ENCODE data around the gene CROCC. TPM values are rescaled to one million over a fixed set of nuclear protein-coding genes. Genes with fewer than 3 reads are reported as not detected.
"Not testable (repeated sequence)": the region's sequence is repeated elsewhere in the genome, so short reads cannot be mapped to it uniquely, and the experiment has no call there.

Gene CROCC
- 21.0 TPM for total RNA-seq
- long read RNA-seq, partial matches to known transcripts = 38 of 67 reads
- long read RNA-seq, other reads (novel, unspliced or antisense) = 29 of 67 reads

GRCh38 chr1:16921391-16922185, at the start of gene CROCC:
CROCC (plus strand) TSS chr1:16921931; CDS start chr1:16922019, 88 bp downstream.
- Histone ChIP-seq H3K27ac (no peak within 1 kb of the TSS), H3K9me3 (no peaks in the 10 kb centered on the region), H3K36me3 (no peaks in the 10 kb centered on the region), H3K4me1 (peaks cover 6% of the 10 kb centered on the region), H3K4me3 (no peak within 1 kb of the TSS), H3K27me3 (ENCODE audit: low read depth) (no peaks in the 10 kb centered on the region)
- no peak for TF ChIP-seq CTCF (IDR thresholded peaks at IDR 0.05)
- intact Hi-C loops (cut with DNase I) = no loop called here
- peak in 1 of 2 donors; percentile 22 for ATAC-seq
- DNase-seq = peak; percentile 48

- DNase-seq (peak; percentile 53), ATAC-seq (peak; percentile 83 to 94)
- peak overlapping the region; percentile 34 for H3K4me3 ChIP-seq
- H3K27me3 ChIP-seq (ENCODE audit: low read depth); H3K9me3 ChIP-seq; H3K4me1 ChIP-seq; intact Hi-C loops (cut with DNase I); H3K27ac ChIP-seq; H3K36me3 ChIP-seq: not testable (repeated sequence)
Measured at GRCh38 chr1:16872152-16873075, 49.3 kb upstream of the CROCC start.

GRCh38 chr1:16873076-16873879, 48.5 kb upstream of the CROCC start:
- intact Hi-C loops (cut with DNase I); H3K27me3 ChIP-seq (ENCODE audit: low read depth); H3K4me3 ChIP-seq; H3K9me3 ChIP-seq; H3K4me1 ChIP-seq; H3K36me3 ChIP-seq; H3K27ac ChIP-seq: not testable (repeated sequence)
- DNase-seq (peak; percentile 62), ATAC-seq (peak; percentile 55 to 82)

GRCh38 chr1:16874968-16875765, 46.6 kb upstream of the CROCC start:
- H3K36me3 ChIP-seq; H3K4me1 ChIP-seq; H3K9me3 ChIP-seq; intact Hi-C loops (cut with DNase I); H3K4me3 ChIP-seq; ATAC-seq; H3K27ac ChIP-seq; H3K27me3 ChIP-seq (ENCODE audit: low read depth); DNase-seq: not testable (repeated sequence)

GRCh38 chr1:16881742-16882141, 40.0 kb upstream of the CROCC start:
- ATAC-seq = peak in 1 of 2 donors; percentile 86
- DNase-seq; H3K36me3 ChIP-seq; H3K4me1 ChIP-seq; intact Hi-C loops (cut with DNase I); H3K27me3 ChIP-seq (ENCODE audit: low read depth); H3K9me3 ChIP-seq; H3K4me3 ChIP-seq; H3K27ac ChIP-seq: not testable (repeated sequence)

GRCh38 chr1:16882986-16883385, 38.7 kb upstream of the CROCC start:
- no peak for DNase-seq

GRCh38 chr1:16884487-16884886, 37.2 kb upstream of the CROCC start:
- H3K27ac ChIP-seq; H3K4me1 ChIP-seq; DNase-seq; ATAC-seq; H3K36me3 ChIP-seq; intact Hi-C loops (cut with DNase I); H3K9me3 ChIP-seq; H3K4me3 ChIP-seq; H3K27me3 ChIP-seq (ENCODE audit: low read depth): not testable (repeated sequence)

More at GRCh38 chr1:16882986-16883385, 38.7 kb upstream of the CROCC start:
- ATAC-seq = no peak
- no peaks in the 10 kb centered on the region for H3K36me3 ChIP-seq
- no peaks in the 10 kb centered on the region for H3K9me3 ChIP-seq
- H3K27me3 ChIP-seq (ENCODE audit: low read depth) = no peaks in the 10 kb centered on the region
- H3K4me1 ChIP-seq = no peaks in the 10 kb centered on the region
- H3K4me3 ChIP-seq = no peak overlapping the region
- intact Hi-C loops (cut with DNase I) = no loop called here
- H3K27ac ChIP-seq = no peak overlapping the region
- no peak for TF ChIP-seq CTCF (IDR thresholded peaks at IDR 0.05)
